Ectodermal cell (in vitro differentiated cells): ENCODE results near the gene KDM4B.

Experiments
- H3K27ac ChIP-seq: 2 replicates; pipeline ENCODE4 v1.7.0; 2013; ENCODE audit warnings: mild to moderate bottlenecking, low read depth, low read length; ENCODE audit not compliant: insufficient read depth, poor library complexity, severe bottlenecking
- H3K27me3 ChIP-seq: 2 replicates; pipeline ENCODE4 v1.7.0; 2013; ENCODE audit warnings: mild to moderate bottlenecking, low read length; ENCODE audit not compliant: insufficient read depth, control insufficient read depth, poor library complexity, severe bottlenecking
- H3K36me3 ChIP-seq: one replicate; pipeline ENCODE4 v1.7.0; 2013; ENCODE audit warnings: low read length; ENCODE audit not compliant: control insufficient read depth, insufficient read depth
- H3K4me1 ChIP-seq: one replicate; pipeline ENCODE4 v1.7.0; 2013; ENCODE audit warnings: low read length; ENCODE audit not compliant: control insufficient read depth, insufficient read depth
- H3K4me3 ChIP-seq: 2 replicates; pipeline ENCODE4 v1.7.0; 2013; ENCODE audit warnings: low read depth, low read length, control low read depth; ENCODE audit not compliant: insufficient read depth
- H3K9me3 ChIP-seq: 2 replicates; pipeline ENCODE4 v1.7.0; 2013; ENCODE audit warnings: mild to moderate bottlenecking, low read length, moderate library complexity; ENCODE audit not compliant: control insufficient read depth
- WGBS, 2 experiments: methylation state at CpG; one replicate each; pipeline ENCODE4 v1.1.7; 2013; ENCODE audit warnings: missing lambda C conversion rate in 2 of 2; 5-methylcytosine and 5-hydroxymethylcytosine counted together

KDM4B gene

DNA sequence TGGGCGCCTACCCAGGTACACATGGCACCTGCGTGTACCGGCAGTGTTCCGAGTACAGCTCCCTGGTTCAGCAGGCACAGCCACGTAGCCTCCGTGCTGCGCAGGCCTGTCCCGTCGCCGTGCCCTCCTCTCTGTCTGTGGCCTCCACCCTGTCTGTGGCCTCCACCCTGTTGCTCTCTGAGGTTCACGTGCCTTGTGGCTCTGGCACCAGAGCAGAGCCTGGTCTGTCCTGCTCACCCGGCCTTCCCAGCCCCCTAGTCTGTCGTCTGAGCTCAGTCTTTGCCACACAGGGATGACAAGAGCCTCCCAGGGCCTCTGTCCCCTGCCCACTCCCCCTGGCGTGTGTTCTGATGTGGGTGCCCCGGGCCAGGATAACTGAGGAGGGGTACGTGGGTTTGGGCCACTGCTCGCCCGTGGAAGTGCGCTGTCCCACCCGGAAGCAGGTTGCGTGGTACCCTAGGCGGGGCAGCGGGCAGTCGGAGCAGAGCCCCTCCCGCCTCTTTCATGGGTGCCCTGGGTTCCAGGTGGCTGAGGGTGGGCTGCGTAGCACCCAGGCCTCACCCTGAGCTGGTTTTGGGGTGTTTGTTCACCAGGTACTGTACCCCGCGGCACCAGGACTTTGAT lies 71.7 kb downstream of the KDM4B start:
- Histone ChIP-seq H3K27me3 (no peaks in the 10 kb centered on the region), H3K9me3 (no peaks in the 10 kb centered on the region), H3K4me3 (no peak overlapping the region), H3K4me1 (peaks cover 5% of the 10 kb centered on the region), H3K27ac (no peak overlapping the region), H3K36me3 (peaks cover 8% of the 10 kb centered on the region)
- 90% methylated on average over 28 of the region's 28 CpGs for WGBS, 2 experiments

DNA sequence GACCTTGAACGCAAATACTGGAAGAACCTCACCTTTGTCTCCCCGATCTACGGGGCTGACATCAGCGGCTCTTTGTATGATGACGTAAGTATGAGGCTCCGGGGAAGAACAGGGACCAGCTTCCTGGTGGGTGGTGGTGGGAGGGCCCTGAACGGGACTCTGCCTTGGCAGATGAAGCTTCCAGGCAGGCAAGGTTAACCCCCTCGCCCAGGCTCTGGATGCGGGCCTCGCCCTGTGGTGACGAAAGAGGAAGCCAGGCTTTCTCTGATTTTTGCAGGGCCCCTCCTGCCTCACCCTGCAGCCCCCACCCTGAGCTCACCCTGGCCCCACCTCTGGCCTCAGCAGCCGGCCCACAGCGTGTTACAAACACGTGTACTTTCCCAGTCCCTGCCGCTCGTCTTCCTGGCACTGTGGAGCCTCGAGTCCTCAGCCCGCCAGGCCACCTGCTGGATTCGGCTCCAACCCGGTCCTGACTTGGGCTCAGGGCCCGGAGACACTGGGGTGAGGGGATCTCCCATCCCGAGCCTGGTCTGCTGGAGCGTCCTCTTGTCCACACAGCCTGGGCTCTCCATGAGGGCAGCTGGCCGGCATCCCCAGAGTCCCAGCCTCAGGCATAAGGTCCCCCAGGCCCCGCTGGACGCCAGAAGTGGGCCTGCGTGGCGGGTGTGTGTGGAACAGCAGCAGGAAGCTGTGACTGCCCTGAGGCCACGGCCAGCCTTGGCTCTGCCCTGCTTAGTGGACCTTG lies 72.4 kb downstream of the KDM4B start:
- Histone ChIP-seq H3K36me3 (peaks cover 8% of the 10 kb centered on the region), H3K9me3 (no peaks in the 10 kb centered on the region), H3K27ac (no peak overlapping the region), H3K4me1 (peaks cover 5% of the 10 kb centered on the region), H3K27me3 (no peaks in the 10 kb centered on the region), H3K4me3 (no peak overlapping the region)
- WGBS, 2 experiments: 93% methylated on average over 29 of the region's 29 CpGs

DNA sequence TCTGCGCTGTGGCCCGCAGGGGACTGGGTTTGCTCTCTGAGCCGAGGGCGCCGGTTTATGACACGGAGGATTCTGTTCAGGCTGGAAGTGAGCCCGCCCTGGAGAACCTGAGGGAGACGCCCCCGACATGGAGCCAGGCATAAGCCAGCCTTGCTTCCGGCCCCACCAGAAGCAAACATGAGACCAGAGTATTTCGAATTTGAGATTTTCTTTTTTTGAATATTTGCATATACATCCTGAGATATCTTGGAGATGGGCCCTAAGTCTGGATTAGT lies 72.9 kb downstream of the KDM4B start:
- H3K27me3 ChIP-seq: no peaks in the 10 kb centered on the region
- no peak overlapping the region for H3K4me3 ChIP-seq
- no peaks in the 10 kb centered on the region for H3K9me3 ChIP-seq
- peaks cover 8% of the 10 kb centered on the region for H3K36me3 ChIP-seq
- 95 to 96% methylated on average over 11 of the region's 11 CpGs for WGBS, 2 experiments
- no peak overlapping the region for H3K27ac ChIP-seq
- H3K4me1 ChIP-seq: peaks cover 5% of the 10 kb centered on the region

DNA sequence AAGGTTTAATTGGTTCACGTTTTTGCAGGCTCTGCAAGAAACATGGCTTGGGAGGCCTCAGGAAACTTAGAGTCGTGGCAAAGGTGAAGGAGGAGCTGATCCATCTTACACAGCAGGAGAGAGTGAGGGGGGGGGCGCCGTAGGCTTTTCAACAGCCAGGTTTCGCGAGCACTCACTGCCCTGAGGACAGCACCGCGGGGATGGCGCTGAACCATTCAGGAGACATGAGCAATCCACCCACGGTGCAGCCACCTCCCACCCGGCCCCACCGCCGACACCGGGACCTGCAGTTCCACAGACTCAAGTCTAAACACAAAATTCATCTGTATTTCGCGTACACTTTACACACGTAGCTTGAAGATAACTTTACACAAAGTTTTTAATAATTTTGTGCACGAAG lies 73.6 kb downstream of the KDM4B start:
- peaks cover 11% of the 10 kb centered on the region for H3K36me3 ChIP-seq
- no peaks in the 10 kb centered on the region for H3K27me3 ChIP-seq
- 61 to 67% methylated on average over 18 of the region's 18 CpGs for WGBS, 2 experiments
- no peak overlapping the region for H3K4me3 ChIP-seq
- H3K9me3 ChIP-seq: no peaks in the 10 kb centered on the region
- H3K27ac ChIP-seq: no peak overlapping the region
- H3K4me1 ChIP-seq: peaks cover 5% of the 10 kb centered on the region

DNA sequence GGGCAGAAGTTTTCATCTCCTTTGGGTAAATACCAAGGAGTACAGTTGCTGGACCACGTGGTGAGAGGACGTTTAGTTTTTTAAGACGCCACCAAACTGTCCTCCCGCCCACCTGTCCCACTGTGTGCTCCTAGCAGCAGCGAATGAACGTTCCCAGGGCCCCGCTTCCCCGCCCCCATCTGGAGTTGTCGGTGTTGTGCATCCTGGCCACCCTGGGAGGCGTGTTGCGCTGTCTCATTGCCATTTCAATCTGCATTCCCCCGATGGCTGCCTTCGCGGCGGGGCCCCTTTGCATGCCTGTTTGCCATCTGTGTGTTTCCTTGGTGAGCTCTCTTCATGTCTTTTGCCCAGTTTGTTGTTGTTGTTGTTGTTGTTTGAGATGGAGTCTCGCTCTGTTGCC lies 76.1 kb downstream of the KDM4B start:
- Histone ChIP-seq H3K9me3 (no peaks in the 10 kb centered on the region), H3K4me3 (no peak overlapping the region), H3K27ac (no peak overlapping the region), H3K4me1 (peaks cover 11% of the 10 kb centered on the region), H3K27me3 (no peaks in the 10 kb centered on the region), H3K36me3 (peaks cover 16% of the 10 kb centered on the region)
- WGBS, 2 experiments: 92 to 95% methylated on average over 16 of the region's 16 CpGs

DNA sequence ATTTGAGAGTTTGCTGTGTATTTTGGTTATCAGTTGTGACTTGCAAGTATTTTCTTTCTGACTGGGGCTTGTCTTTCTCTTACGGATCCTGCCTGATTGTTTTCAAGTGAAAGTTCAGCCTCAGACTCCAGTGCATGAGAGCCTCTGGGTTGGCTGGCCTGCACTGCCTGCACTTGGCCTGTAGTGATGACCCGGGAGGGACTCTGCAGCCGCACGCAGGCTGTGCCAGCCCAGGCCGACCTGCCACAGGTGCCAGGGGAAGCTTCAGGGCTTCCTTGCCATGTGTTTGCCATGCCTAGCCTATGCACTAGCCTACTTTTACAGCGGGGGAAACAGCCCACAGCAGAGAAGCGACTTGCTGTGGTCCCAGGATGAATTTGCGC lies 77.0 kb downstream of the KDM4B start:
- H3K36me3 ChIP-seq: peaks cover 8% of the 10 kb centered on the region
- no peak overlapping the region for H3K27ac ChIP-seq
- 93 to 95% methylated on average over 8 of the region's 8 CpGs for WGBS, 2 experiments
- H3K27me3 ChIP-seq: no peaks in the 10 kb centered on the region
- H3K4me1 ChIP-seq: peaks cover 11% of the 10 kb centered on the region
- H3K4me3 ChIP-seq: no peak overlapping the region
- no peaks in the 10 kb centered on the region for H3K9me3 ChIP-seq

DNA sequence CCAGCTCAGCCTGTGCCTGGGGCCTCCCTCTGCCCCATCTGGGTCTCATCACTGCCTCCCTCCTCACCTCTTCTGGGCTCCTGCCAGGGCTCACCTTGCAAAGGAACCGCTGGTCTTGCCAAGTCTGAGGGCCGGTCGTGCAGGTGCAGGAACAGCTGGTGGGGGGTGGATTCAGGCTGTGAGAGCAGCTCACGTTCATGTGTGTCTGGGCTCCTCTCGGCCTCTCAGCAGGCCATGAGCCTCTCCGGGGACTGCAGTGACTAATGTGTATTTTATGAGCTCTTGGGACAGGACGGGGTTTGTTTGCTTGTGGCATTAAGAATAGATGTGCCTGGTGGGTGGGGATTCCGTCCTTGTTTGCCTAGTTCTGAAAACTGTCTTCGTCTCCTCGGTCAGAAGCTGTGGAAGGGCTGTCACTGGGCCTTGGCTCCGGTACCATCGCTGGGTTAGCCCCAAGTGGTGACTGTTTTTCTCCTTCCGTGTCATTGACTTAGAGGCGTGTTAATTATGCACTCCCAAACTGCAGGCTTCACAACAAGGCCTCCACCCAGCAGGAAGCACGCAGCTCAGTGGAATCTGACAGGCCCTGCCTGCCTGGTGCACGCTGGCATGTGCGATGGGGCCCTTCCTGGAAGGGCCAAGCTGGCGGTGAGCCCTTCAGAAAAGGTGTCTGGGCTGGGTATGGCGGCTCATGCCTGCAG lies 77.6 kb downstream of the KDM4B start:
- 83 to 84% methylated on average over 19 of the region's 19 CpGs for WGBS, 2 experiments
- no peak overlapping the region for H3K27ac ChIP-seq
- peaks cover 8% of the 10 kb centered on the region for H3K36me3 ChIP-seq
- H3K4me1 ChIP-seq: peaks cover 11% of the 10 kb centered on the region
- no peaks in the 10 kb centered on the region for H3K9me3 ChIP-seq
- no peak overlapping the region for H3K4me3 ChIP-seq
- no peaks in the 10 kb centered on the region for H3K27me3 ChIP-seq

DNA sequence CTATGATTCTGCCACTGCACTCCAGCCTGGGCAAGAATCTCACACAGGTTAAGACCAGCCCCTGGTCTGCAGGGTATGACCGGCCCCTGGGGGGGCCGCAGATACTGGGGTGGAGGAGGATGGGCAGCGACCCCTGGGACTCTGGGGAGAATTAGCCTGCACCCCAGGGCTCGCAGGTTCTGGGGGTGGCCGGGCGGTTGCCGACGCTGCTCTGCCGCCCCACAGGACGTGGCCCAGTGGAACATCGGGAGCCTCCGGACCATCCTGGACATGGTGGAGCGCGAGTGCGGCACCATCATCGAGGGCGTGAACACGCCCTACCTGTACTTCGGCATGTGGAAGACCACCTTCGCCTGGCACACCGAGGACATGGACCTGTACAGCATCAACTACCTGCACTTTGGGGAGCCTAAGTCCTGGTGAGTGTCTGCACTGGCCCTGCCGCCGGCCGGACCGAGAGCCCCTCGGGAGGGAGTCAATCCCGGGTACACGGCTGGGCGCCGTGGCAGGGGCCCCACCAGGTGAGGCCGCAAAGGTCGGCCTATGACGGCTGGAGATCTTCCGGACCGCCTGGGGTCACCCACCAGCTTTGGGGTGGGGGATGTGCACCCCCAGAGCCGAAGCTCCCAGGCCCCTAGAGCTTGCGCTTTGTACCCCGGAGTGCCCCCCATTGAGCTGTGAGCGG lies 78.5 kb downstream of the KDM4B start:
- peaks cover 8% of the 10 kb centered on the region for H3K36me3 ChIP-seq
- no peak overlapping the region for H3K4me3 ChIP-seq
- 97% methylated on average over 39 of the region's 39 CpGs for WGBS, 2 experiments
- no peaks in the 10 kb centered on the region for H3K27me3 ChIP-seq
- peaks cover 9% of the 10 kb centered on the region for H3K4me1 ChIP-seq
- no peak overlapping the region for H3K27ac ChIP-seq
- no peaks in the 10 kb centered on the region for H3K9me3 ChIP-seq

DNA sequence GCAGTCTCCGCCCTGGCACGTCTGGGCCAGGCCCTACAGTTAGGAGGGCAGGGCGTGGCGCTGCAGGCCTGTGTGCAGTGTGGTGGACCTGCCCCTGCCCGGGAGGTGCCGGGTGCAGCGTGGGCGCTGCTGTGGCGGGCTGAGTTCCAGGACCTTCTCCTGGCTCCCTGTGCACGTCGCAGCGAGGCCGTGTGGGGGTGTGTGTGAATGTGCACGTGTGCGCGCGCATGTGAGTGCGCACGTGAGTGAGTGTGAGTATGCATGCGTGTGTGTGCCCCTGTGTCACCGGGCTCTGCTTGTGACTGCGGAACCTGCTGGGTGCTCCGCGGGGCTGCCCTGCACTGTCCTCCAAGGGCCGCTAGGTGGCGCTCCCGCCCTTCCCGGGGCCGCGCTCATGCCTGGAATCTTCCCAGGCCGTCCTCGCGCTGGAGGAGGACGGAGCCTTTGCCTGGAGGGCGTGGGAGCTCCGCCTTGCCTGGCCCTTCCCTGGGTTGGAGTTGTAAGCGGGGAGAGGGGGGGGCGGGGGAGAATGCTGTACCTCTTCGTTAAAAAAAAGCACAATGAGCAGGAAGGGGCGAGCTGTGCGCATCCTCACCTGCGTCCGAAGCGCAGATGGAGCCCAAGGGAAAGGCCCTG lies 79.3 kb downstream of the KDM4B start:
- 34% methylated on average over 44 of the region's 44 CpGs for WGBS, 2 experiments
- no peak overlapping the region for H3K27ac ChIP-seq
- H3K36me3 ChIP-seq: peaks cover 8% of the 10 kb centered on the region
- H3K4me1 ChIP-seq: peaks cover 5% of the 10 kb centered on the region
- H3K9me3 ChIP-seq: no peaks in the 10 kb centered on the region
- no peak overlapping the region for H3K4me3 ChIP-seq
- no peaks in the 10 kb centered on the region for H3K27me3 ChIP-seq
